ENCODE measurements around the gene BTBD17.

BTBD17 gene

GRCh38 chr17:74387365-74388218 is 25.9 kb upstream of the BTBD17 start:
- no peak for DNase-seq

GRCh38 chr17:74386386-74386785 is 24.7 kb upstream of the BTBD17 start:
- DNase-seq, result no peak

- no peak for DNase-seq
Measured at GRCh38 chr17:74385201-74385600, 23.5 kb upstream of the BTBD17 start.

- no peak for DNase-seq
Measured at GRCh38 chr17:74383141-74383540, 21.5 kb upstream of the BTBD17 start.

- DNase-seq, result no peak
Measured at GRCh38 chr17:74380959-74381808, 19.5 kb upstream of the BTBD17 start.

GRCh38 chr17:74380086-74380958 is 18.7 kb upstream of the BTBD17 start:
- no peak for DNase-seq

- peak; percentile 95 to 97 for DNase-seq
Measured at GRCh38 chr17:74379495-74380085, 17.9 kb upstream of the BTBD17 start.

- no peak for DNase-seq
Measured at GRCh38 chr17:74374858-74375257, 13.2 kb upstream of the BTBD17 start.

- no peak for DNase-seq
Measured at GRCh38 chr17:74373838-74374606, 12.4 kb upstream of the BTBD17 start.

- DNase-seq, result no peak
Measured at GRCh38 chr17:74372426-74372825, 10.8 kb upstream of the BTBD17 start.

- DNase-seq, result no peak
Measured at GRCh38 chr17:74371653-74372147, 10.0 kb upstream of the BTBD17 start.

- DNase-seq, result no peak
Measured at GRCh38 chr17:74369665-74370490, 8.2 kb upstream of the BTBD17 start.

GRCh38 chr17:74369221-74369620 is 7.6 kb upstream of the BTBD17 start:
- peak; percentile 62 to 75 for DNase-seq

- DNase-seq, result peak; percentile 81
Measured at GRCh38 chr17:74368341-74369081, 6.8 kb upstream of the BTBD17 start.

GRCh38 chr17:74367206-74367605 is 5.5 kb upstream of the BTBD17 start, which contains the start of gene GPR142:
Gene GPR142 (plus strand): TSS chr17:74367506. CDS start chr17:74369541, 2,035 bp downstream.
- DNase-seq, result no peak

- no peak for DNase-seq
Measured at GRCh38 chr17:74362810-74363498, 1.3 kb upstream of the BTBD17 start.

- no peak for DNase-seq
Measured at GRCh38 chr17:74362069-74362405, 369 bp upstream of the BTBD17 start.

GRCh38 chr17:74360899-74361229 is 804 bp downstream of the BTBD17 start:
- no peak for DNase-seq

- DNase-seq, result no peak
Measured at GRCh38 chr17:74359916-74360315, 1.8 kb downstream of the BTBD17 start.
